Chondrocyte (in vitro differentiated cells): ENCODE results near the gene PPP1R9A. TPM values are rescaled to one million over a fixed set of nuclear protein-coding genes. Genes with fewer than 3 reads are reported as not detected.

Experiments
- DNase-seq: peaks from one replicate; pipeline ENCODE4 v3.0.0; 2021; ENCODE audit warnings: mixed read lengths, low spot score
- H3K27ac Mint-ChIP-seq: one replicate; pipeline ENCODE4 v1.8.0; 2021; ENCODE audit warnings: mild to moderate bottlenecking, moderate library complexity, mixed read lengths; ENCODE audit not compliant: unreplicated experiment
- H3K27me3 Mint-ChIP-seq: 2 replicates; pipeline ENCODE4 v1.8.0; 2021; ENCODE audit warnings: low read depth, mixed read lengths
- H3K36me3 Mint-ChIP-seq: 2 replicates; pipeline ENCODE4 v1.8.0; 2021; ENCODE audit warnings: low read depth, mixed read lengths
- H3K4me1 Mint-ChIP-seq: 2 replicates; pipeline ENCODE4 v1.8.0; 2021; ENCODE audit warnings: low read depth, mild to moderate bottlenecking, mixed read lengths
- H3K4me3 Mint-ChIP-seq: one replicate; pipeline ENCODE4 v1.8.0; 2021; ENCODE audit warnings: mild to moderate bottlenecking, moderate library complexity, mixed read lengths; ENCODE audit not compliant: unreplicated experiment
- H3K9me3 Mint-ChIP-seq: 2 replicates; pipeline ENCODE4 v1.8.0; 2021; ENCODE audit warnings: low read depth, mixed read lengths
- total RNA-seq: library from RNA; stranded (reverse); gene quantifications from 3 replicates; pipeline ENCODE4 v1.2.1, GENCODE V29; 2021
- TF ChIP-seq, protein P1 (sequence below): fragments of 200-600 bp; sonication (generic); IDR thresholded peaks from 2 replicates; pipeline ENCODE4 v1.5.0; 2021; ENCODE audit warnings: antibody characterized with exemption, mild to moderate bottlenecking, moderate library complexity

PPP1R9A gene
- total RNA-seq, 1 donor from 2014 or later: 4.1 TPM

DNA sequence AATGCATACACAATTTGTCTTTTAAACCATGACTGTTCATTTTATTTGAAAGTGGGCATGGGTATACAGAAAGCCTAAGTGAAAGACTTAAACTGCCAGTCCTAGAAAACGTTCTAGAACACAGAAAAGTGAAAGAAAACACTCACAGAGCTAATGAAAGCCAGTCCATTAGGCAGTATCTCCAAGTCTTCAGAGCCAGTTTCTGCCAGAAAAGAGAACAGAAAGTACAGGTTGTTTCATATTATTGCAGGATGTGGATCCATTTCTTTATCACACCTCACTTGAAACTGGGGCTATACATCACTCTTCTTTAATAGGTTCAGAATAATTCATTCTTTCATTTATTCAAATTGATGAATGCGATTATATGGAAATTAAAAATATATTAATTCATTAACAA lies 409.2 kb downstream of the PPP1R9A start:
- H3K4me1 Mint-ChIP-seq: no peaks in the 10 kb centered on the region
- no peaks in the 10 kb centered on the region for H3K9me3 Mint-ChIP-seq
- no peak for DNase-seq

DNA sequence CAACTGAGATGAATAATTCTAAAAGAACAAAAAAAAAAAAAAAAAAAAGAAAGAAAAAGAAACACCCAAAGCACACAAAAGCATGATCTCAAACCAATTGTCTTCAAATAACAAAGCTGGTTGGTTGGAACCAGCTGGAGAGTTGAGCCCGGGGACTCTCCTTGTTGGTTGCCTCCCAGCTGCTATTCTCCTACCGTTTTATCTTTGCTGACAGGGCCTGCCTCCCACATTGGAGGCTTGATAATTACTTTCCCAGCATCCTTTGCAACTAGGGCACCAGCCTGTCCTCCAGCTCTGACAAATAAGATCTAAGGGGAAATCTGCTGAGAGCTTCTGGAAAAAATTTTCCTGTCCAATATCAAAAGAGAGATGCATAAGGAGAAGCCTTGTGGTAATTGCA lies 410.2 kb downstream of the PPP1R9A start:
- no peak overlapping the region for H3K27ac Mint-ChIP-seq
- DNase-seq: no peak
- H3K4me1 Mint-ChIP-seq: no peaks in the 10 kb centered on the region
- TF ChIP-seq, protein P1, sequence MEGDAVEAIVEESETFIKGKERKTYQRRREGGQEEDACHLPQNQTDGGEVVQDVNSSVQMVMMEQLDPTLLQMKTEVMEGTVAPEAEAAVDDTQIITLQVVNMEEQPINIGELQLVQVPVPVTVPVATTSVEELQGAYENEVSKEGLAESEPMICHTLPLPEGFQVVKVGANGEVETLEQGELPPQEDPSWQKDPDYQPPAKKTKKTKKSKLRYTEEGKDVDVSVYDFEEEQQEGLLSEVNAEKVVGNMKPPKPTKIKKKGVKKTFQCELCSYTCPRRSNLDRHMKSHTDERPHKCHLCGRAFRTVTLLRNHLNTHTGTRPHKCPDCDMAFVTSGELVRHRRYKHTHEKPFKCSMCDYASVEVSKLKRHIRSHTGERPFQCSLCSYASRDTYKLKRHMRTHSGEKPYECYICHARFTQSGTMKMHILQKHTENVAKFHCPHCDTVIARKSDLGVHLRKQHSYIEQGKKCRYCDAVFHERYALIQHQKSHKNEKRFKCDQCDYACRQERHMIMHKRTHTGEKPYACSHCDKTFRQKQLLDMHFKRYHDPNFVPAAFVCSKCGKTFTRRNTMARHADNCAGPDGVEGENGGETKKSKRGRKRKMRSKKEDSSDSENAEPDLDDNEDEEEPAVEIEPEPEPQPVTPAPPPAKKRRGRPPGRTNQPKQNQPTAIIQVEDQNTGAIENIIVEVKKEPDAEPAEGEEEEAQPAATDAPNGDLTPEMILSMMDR: no peak
- H3K27me3 Mint-ChIP-seq: peaks cover 2% of the 10 kb centered on the region
- H3K4me3 Mint-ChIP-seq: no peak overlapping the region
- no peaks in the 10 kb centered on the region for H3K9me3 Mint-ChIP-seq
- no peaks in the 10 kb centered on the region for H3K36me3 Mint-ChIP-seq

More for the DNA sequence above, 409.2 kb downstream of the PPP1R9A start:
- TF ChIP-seq, protein P1: no peak
- Mint-ChIP-seq H3K36me3 (no peaks in the 10 kb centered on the region), H3K4me3 (no peak overlapping the region), H3K27me3 (peaks cover 2% of the 10 kb centered on the region), H3K27ac (no peak overlapping the region)

DNA sequence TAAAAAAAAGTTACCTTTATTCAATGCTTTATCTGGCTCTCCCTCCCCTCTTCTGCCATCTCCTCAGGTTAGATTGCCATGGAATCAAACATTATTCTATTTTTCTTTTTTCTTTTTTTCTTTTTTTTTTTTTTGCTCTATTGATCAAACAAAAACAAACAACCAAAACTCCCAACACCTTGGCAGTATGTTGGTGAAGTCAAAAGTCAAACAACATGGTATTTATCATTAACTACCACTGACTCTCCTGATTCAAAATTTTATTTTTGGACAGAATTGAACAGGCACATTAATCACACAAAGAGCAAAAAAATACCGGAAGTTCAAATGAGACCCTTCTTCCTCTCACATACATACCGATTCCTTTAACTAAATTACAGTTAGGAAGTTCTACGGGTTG lies 410.6 kb downstream of the PPP1R9A start:
- H3K4me1 Mint-ChIP-seq: no peaks in the 10 kb centered on the region
- H3K27me3 Mint-ChIP-seq: peaks cover 2% of the 10 kb centered on the region
- TF ChIP-seq, protein P1: no peak

DNA sequence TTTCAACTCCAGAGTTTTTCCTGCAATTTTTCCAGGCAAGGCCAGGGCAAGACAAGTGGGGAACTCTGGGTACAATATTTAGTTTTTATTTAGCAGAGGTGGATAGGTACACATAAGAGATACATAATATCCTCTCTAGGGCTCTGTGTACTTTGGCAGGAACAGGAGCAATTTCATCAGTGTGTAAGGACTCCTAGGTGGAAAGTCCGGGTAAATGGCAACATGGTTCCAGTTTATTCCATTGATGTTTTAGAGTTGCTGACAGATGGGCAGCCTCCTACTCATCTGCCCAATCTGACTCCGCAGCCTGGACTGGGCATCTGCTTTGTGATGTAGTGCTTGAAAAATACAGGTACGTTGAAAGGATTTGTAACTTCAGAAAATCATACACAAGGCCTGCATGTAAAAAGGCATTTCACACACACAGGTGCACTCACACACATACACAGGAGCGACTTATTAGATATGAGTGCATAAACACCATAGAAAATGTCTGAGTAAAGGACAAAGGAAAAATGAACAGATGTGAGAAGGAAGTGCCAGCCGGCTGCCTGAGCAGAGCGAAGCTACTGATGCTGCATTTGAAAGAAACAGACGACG lies 411.2 kb downstream of the PPP1R9A start:
- Mint-ChIP-seq H3K4me1 (no peaks in the 10 kb centered on the region), H3K9me3 (no peaks in the 10 kb centered on the region), H3K27ac (no peak overlapping the region), H3K36me3 (no peaks in the 10 kb centered on the region), H3K4me3 (no peak overlapping the region), H3K27me3 (peaks cover 2% of the 10 kb centered on the region)
- TF ChIP-seq, protein P1: no peak
- no peak for DNase-seq

More for the DNA sequence above, 410.6 kb downstream of the PPP1R9A start:
- no peaks in the 10 kb centered on the region for H3K9me3 Mint-ChIP-seq
- no peak for DNase-seq
- H3K36me3 Mint-ChIP-seq: no peaks in the 10 kb centered on the region
- no peak overlapping the region for H3K27ac Mint-ChIP-seq
- no peak overlapping the region for H3K4me3 Mint-ChIP-seq

DNA sequence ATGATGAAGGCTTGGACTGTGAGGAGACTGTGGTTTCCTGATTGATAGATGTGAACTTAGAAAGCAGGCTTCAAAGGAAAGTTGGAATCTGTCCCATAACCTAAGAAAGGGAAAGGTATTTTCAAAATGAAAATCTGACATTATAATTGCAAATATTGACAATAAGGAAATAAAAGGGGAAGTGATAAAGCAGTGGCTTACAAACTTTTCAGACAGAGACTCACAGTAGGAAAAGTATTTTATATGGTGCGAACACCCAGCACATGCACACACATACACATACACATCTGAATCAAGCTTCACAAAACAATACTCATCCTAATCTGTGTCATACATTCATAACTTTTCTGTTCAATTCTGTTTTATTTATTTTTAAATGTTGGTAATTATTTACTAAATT lies 412.2 kb downstream of the PPP1R9A start:
- Mint-ChIP-seq H3K9me3 (no peaks in the 10 kb centered on the region), H3K27me3 (no peaks in the 10 kb centered on the region), H3K4me1 (no peaks in the 10 kb centered on the region), H3K27ac (no peak overlapping the region), H3K36me3 (no peaks in the 10 kb centered on the region), H3K4me3 (no peak overlapping the region)
- TF ChIP-seq, protein P1: no peak
- DNase-seq: no peak
